Ureter (tissue), 1 donor: ENCODE measurements around the gene PEAR1. TPM values are rescaled to one million over a fixed set of nuclear protein-coding genes. Genes with fewer than 3 reads are reported as not detected.
A peak's percentile ranks its signal among the peaks of the same experiment; 100 is the strongest.
"Not testable (repeated sequence)": the region's sequence is repeated elsewhere in the genome, so short reads cannot be mapped to it uniquely, and the experiment has no call there.

ENCODE experiments used
- DNase-seq: peaks from one replicate; pipeline ENCODE4 v3.0.0-alpha.2; 2020; ENCODE audit warnings: low spot score
- total RNA-seq: library from RNA; stranded (reverse); gene quantifications from one replicate; pipeline ENCODE4 v1.2.4, GENCODE V29; 2023
- donor health status: DM: yes; HTN: yes; CAD: no.

PEAR1 gene
- total RNA-seq, 1 donor from 2014 or later: 10.0 TPM

DNA sequence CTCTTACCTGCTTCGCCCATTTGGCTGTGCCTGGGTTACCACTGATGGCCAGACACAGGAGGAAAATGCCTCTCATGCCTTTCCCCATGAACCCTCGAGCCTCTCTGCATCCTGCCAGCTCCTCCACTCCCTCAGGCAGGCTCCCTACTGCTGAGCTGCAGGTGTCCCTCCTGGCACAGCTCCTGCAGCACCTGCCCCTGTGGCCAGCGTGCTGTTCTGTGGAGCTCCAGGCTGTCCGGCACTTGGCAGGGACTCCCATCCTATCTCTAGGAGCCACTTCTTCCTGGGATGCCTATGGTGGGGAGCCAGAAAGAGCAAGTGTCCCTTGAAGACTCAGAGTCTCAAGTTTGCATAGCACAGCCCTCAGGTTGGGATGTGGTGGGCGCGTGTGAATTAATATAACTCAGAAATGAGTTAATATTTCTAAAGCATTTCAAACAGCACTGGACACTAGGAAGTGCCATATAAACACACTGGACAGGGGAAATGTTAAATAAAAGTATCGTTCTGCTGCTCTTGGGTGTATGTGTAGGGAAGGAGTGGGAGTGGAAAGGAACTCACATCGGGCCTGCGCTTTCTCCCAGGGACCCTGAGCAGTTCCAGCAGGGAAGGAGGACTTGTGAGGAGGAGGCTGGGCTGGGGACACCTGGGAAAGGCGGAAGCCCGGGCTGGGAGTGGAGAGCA, 29.6 kb downstream of the PEAR1 start:
- DNase-seq: no peak

GRCh38 chr1:156923670-156924477, 30.4 kb downstream of the PEAR1 start:
- no peak for DNase-seq

DNA sequence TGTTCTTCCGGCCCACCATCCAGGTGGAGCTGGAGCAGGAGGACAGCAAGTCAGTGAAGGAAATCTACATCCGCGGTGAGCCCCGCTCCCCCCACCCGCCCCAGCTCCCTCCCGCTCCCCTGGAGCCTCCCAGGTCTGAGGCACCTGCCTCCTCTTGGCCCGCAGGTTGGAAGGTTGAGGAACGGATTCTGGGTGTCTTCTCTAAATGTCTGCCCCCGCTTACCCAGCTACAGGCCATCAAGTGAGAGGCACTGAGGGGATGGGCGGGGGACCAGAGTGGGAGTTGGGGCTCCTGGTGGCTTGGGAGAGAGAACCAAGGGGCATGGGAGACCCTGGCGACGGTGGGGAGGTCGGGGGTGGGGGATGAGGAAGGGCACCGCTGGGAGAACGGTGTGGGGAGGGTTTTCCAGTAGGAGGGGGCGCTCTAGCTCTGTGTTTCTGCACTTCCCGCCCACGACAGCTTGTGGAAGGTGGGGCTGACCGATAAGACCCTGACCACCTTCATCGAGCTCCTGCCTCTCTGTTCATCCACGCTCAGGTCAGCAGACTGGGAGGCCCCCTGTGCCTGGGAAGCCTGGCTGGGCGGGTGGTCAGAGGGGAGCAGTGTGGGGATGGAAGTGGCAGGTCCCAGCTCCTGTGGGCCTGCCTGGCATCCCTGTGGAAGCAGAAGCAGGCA, 31.1 kb downstream of the PEAR1 start:
- no peak for DNase-seq

DNA sequence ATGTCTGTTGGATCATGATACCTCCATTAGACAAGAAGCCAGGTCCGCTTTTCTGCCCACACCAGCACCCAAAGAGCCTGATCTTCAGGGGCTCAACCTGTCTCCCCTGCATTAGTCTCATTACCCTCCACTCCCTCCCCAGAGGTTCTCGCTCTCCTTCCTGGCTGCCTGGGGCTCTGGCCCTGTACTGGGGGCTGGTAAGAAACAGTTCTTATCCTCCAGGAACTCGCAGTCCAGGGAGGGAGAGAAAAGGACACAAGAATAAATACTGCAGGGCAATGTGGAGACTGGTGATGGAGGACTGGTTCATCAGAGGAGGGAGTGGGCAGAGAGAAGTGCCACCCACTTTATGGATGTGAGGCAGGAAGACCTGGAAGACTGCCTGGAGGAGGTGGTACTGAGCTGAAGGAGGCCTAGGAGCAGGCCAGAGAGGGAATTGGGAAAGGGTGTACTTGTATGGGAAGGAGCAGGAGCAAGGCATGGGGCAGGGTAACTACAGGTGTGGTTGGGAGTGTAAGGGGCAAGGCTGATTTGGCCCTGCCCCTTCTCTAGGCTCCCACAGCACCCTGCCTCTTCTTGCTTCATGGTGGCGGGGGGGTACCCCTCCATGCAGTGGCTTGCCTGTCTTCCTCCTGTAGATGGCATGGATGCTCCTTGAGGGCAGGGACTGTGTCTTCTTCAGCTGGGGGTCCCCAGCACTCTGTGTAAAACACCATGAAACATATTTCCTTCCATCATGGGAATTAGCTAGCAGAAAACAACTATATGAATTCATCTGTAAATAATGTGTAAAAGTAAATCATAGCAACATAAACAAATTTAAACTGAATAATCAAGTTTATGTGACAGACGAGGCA, 31.9 kb downstream of the PEAR1 start:
- DNase-seq: no peak

DNA sequence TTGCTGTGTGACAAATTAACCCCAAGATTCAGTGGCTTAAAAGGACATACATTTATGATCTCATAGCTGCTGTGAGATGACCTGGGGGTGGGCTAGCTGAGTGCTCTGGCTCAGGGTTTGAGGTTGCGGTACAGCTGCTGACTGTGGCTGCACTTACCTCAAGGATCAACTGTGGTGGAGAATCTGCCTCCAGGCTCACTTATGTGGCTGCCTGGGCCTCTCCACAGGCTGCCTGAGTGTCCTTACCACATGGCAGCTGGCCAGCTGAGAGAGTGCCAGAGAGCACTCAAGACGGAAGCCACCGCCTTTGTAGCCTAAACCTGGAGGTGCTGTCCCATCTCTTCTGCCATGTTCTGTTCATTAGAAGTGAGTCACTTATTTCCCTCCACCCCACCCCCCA, 32.7 kb downstream of the PEAR1 start:
- no peak for DNase-seq

- DNase-seq: not testable (repeated sequence)
Measured at GRCh38 chr1:156926695-156927094, 33.2 kb downstream of the PEAR1 start.

DNA sequence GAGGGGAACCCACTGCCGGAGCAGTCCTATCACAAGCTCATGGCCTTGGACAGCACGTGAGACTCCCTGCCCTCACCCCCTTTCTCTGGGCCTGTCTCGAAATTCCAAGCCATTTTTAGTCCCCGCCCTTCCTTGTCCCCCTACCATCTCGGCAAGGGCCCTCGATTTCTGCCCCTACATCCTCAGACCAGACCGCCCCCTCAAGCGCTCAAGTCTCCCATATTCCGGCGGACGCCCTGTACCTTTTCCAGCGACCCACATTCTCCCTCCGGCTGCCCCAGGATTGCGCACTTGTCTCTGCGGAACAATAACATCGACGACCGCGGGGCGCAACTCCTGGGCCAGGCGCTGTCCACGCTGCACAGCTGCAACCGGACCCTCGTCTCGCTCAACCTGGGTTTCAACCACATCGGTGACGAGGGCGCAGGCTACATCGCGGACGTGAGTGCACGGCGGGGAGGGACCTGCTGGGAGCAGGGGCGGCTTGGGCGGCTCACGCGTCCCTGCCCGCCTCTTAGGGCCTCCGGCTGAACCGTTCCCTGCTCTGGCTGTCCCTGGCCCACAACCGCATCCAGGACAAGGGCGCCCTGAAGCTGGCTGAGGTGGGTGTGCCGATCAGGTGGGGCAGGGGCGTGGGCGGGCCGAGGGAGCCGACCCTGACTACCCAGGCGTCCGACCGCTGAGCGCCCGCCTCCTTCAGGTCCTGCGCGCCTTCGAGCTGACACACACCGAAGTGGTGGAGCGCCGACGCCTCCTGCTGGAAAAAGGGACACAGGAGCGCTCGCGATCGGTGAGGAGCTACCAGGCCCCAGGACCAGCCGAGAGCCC, 33.9 kb downstream of the PEAR1 start:
- peak; percentile 67 for DNase-seq

GRCh38 chr1:156928043-156928602, 34.6 kb downstream of the PEAR1 start:
- no peak for DNase-seq

GRCh38 chr1:156929596-156930238, 36.2 kb downstream of the PEAR1 start:
- no peak for DNase-seq

GRCh38 chr1:156930483-156930882, 37.0 kb downstream of the PEAR1 start:
- no peak for DNase-seq

GRCh38 chr1:156931211-156931952, 37.9 kb downstream of the PEAR1 start:
- no peak for DNase-seq

- DNase-seq: no peak
Measured at GRCh38 chr1:156931974-156932710, 38.6 kb downstream of the PEAR1 start.

DNA sequence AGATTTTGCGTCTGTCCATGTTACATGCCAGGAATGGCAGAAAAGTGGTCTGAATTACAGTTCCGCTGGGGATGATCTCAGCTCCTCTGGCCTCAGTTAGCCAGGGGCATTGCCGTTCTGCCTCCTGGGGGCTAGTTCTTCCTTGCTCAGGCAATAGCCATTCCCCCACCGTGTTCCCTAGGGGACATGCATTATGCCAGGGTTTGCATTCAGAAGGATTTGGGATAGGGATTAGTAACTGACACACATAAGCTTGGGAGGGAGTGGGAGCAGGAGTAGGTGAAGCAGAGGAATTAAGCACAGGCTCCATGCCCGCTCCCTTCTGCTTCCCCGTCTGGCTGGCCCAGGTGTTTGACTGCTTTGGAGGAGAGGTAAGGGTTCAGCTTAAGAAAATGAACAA, 39.6 kb downstream of the PEAR1 start:
- DNase-seq: no peak

GRCh38 chr1:156935505-156936128, 42.1 kb downstream of the PEAR1 start:
- DNase-seq: no peak

- no peak for DNase-seq
Measured at GRCh38 chr1:156936191-156936590, 42.7 kb downstream of the PEAR1 start.

DNA sequence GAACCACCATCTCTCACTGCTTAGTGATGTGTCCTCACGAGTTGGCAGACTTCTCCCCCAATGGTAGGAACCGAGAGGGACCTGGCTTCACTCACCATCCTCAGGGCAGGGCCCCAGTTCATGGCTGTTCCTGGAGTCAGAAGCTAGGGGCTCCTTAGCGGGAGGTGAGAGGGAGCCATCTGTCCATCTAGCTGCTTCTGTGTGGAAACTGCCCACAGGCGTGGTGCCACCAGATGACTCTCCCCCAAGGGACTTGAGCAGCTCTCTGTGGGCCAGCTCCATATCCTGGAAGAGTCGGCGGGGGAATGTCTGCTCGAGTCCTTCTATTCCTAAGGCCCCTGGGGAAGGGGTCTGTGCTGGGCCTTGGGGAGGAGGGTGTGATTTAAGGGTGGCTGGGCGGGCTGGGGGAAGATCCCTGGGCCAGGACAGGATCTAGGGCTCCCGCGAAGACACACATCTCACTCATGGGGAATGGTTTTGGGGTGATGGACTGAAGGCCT, 43.3 kb downstream of the PEAR1 start:
- DNase-seq: no peak

DNA sequence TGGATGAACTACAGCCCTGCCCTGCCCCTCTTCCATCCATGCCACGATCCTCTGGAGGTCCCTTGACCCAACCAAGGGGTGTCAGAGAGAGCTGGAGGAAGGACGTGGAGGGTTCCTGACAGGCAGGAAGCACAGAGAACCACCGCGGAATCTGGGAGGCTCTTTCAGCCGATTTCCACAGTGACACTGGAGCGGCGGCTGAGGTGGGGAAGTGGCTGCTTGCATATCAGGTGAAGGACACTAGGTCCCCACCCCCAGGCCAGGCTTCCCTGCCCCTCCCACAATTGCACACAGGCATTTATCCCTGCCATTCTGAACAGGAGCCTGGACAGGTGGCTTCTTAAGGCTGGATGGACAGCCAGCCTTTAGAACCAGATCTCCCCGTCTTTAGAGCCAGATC, 44.4 kb downstream of the PEAR1 start:
- no peak for DNase-seq

DNA sequence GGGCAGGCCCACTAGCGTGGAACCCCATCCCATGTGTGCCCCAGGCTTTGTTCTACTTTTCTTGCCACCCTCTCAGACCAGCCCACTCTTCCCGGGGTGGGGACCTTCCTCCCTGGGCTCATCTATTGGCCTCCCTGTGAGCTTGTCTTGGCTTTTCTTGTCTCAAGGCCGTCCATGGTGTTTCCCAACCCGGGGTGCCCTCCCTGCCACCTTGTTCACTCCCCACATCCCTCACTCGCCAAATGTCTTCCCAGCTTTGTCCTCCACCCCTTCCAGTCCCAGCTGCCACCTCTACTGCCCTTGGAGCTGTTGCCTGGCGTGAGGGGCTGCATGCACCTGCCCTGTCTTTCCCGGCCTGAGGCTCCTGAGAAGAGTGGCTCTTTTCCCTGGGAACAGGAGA, 45.3 kb downstream of the PEAR1 start:
- DNase-seq: no peak
